Pons (tissue), 1 donor: ENCODE measurements around the gene APOL6.
A peak's percentile ranks its signal among the peaks of the same experiment; 100 is the strongest.
"Not testable (repeated sequence)": the region's sequence is repeated elsewhere in the genome, so short reads cannot be mapped to it uniquely, and the experiment has no call there.

ENCODE experiments used
- DNase-seq: peaks from one replicate; pipeline ENCODE4 v3.0.0-alpha.2; 2016; ENCODE audit warnings: low spot score

Gene APOL6

DNA sequence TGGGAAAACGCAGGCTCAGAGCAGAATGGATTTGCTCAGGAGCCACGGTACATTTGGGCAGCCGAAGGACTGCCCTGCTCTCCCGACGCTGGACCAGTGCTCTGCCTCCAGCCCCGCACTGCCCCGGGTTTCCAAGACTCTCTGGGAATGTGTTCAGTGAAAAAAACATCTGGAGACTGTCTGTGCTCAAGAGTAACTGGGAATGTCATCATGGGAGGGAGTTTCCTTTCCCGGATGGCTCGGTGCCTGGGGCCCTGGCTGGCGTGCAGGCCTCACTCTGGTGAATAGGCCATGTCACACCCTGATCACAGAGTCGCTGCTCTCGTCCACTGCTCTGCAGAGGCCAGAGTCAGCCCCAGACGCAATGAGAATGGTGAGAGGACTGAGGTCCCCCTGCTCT is 9.8 kb upstream of the APOL6 start:
- peak; percentile 50 for DNase-seq

DNA sequence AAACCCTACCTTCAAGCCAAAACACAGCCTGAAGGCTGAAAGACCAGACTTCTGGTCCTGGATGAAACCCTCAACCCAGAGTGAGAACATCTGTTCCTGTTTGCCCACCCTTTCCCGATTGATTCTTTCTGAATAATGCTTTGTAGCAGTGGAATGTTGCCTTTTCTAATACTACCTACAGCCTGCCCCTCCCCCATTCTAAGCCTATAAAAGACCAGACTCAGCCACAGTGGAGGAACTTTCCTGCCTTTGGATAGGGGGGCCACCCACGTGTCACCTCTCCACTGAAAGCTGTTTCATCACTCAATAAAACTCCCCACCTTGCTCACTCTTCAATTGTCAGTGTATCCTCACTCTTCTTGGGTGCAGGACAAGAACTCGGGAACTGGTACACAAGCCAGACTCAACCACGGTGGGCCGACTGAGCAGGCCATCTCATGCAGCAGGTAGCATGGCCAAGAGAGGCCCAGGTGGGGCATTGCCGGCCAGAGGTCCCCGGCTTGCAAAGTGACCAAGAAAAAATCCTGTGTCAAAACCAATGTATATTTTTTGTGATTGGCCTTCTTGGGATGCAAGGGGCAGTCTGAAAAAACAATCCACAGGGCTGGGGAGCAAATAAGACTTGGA is 6.6 kb upstream of the APOL6 start:
- DNase-seq, result no peak

DNA sequence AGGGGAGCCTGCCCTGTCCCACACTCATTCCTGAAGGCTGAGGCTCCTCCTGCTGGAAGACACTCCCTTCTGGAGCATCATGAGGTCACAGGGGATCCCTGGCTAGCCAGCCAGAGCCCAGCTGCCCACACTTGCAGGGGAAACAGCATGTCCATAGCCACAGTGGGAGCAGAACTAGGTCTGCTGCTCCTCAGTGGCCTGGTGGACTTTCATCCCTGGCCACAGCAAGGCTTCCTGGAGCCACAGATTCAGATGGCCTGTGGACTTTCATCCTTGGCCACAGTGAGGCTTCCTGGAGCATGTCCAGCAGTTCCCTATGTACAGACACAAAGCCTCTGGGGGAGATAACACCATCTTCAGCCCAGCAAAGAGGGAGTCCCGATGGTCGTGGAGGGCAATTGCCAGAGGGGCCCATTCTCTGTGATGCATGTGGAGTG is 5.9 kb upstream of the APOL6 start:
- DNase-seq, result no peak

DNA sequence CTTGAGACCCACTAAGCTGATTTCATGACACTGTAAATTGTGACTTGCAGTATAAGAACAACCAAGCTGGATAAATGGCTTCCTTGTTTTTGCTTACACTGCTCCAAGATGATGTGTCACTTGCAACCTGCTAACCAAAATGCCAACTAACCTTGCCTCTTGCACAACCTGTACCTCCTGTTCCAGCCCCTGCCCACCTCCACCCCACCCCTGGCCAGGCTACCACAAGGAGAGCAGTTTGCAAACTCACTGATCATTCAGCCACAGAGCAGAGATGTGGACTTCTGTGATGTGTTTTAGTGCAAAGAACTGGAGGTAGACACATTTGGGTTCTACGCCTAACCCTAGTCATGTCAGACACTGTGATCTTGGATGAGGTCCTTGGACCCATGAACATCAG is 4.3 kb upstream of the APOL6 start:
- no peak for DNase-seq

DNA sequence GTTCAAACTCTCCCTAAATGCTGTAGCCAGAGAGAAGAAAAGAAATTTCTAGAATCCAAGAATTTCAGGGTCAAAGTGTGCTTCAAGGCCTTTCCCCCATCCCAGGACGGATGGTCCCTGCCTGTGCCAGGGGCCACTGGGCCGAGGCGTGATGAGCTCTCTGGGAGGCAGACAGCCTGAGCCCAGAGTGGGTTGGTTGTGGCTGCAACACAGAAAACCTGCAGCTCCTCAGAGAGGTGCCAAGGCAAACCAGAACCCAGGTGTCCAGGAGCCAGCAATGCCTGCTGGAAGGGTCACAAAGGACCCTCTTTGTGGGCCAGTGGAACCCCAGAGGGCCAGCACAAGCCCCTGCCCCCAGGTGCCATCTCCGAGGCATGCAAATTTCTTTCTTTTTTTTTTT is 2.6 kb upstream of the APOL6 start:
- DNase-seq, result no peak

DNA sequence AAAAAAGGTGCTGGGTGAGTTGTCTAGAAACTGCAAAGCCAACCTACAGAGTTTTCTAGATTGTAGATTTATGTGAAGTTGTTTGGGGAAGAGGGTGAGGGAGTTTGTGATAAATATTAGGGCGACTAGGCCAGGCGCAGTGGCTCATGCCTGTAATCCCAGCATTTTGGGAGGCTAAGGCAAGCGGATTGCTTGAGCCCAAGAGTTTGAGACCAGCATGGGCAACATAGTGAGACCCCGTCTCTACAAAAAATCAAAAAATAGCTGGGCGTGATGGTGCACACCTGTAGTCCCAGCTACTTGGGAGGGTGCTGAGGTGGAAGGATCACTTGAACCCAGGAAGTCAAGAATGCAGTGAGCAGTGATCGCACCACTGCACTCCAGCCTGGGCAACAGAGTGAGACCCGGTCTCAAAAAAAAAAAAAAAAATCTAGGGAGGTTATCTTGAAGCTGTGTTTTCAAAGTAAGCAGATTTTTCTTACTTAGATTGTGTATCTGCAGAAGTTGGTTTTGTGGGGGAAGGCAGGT is 844 bp downstream of the APOL6 start:
- DNase-seq, result no peak

DNA sequence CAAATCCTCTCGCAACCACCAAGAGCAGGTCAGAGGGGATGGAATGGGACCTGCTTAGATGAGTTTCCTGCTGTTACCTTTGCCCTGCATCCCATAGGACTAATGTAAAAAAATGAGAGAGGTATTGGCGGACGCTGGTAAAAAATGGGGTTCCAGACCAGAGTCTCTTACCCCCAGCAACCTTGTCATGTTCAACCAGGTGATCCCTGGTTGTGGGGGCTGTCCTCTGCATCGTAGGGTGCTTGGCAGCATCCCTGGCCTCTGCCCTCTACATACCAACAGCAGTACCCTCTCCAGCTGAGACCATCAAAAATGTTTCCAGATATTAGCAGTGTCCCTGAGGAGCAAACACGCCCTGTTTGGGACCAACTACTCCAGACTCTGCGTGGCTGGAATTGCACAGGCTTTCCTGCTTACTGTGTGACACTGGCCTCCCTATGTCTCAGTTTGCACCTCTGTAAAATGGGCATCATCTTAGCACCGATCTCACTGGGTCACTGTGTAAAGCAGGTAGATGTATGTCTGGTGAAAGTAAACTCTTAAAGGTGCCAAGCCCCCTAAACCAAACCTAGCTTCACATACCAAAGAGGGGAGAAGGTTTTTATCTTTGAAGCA is 1.5 kb downstream of the APOL6 start:
- DNase-seq, result no peak

DNA sequence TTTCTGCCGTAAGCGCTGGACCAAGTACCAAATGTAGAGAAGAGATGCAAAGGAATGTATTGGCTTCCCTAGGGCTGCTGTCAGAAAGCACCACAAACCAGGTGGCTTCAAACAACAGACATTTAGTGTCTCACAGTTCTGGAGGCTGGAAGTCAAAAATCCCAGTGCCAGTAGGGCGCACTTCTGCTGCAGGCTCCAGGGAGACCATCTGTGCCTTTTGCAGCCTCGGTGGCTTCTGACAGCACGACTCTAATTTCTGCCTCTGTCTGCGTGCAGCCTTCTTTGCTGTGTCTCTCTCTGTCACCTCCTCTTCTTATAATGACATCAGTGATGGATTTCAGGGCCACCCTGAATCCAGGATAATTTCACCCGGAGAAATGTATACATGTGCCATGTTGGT is 2.8 kb downstream of the APOL6 start:
- DNase-seq, result no peak

DNA sequence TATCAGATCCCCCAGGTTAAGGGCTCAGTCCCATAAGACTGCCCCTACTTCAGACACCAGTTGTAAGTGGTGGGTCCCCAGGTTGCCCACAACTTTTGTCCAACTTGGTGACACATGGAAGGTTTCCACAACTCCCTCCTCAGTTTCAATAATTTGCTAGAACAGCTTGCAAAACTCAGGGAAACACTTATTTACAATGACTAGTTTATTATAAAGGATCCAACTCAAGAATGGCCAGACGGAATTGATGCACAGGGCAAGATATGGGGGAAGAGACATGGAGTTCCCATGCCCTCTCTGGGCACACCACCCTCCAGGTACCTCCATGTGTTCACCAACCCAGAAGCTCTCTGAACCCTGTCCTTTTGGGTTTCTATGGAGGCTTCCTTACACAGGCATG is 5.6 kb downstream of the APOL6 start:
- no peak for DNase-seq

DNA sequence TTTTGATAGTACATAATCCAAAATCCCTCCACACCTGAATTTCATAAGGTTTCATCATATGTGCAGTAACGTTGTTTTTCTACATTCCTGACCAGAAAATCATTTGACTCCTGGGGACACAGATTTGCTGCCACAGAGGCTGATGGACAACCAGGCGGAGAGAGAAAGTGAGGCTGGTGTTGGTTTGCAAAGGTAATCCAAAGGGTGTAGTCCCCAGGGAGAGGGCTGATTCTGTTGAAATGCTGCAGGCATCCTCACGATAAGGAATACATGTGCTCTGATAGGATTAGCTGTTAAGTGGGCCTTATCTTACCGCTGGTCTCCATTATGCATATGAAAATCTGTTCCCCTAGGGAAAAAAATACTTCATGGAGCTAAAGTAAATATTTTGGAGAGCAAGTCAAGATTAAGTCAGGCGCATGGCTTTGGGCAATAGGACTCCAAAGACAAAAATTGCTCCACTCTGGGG is 8.1 kb downstream of the APOL6 start:
- no peak for DNase-seq

DNA sequence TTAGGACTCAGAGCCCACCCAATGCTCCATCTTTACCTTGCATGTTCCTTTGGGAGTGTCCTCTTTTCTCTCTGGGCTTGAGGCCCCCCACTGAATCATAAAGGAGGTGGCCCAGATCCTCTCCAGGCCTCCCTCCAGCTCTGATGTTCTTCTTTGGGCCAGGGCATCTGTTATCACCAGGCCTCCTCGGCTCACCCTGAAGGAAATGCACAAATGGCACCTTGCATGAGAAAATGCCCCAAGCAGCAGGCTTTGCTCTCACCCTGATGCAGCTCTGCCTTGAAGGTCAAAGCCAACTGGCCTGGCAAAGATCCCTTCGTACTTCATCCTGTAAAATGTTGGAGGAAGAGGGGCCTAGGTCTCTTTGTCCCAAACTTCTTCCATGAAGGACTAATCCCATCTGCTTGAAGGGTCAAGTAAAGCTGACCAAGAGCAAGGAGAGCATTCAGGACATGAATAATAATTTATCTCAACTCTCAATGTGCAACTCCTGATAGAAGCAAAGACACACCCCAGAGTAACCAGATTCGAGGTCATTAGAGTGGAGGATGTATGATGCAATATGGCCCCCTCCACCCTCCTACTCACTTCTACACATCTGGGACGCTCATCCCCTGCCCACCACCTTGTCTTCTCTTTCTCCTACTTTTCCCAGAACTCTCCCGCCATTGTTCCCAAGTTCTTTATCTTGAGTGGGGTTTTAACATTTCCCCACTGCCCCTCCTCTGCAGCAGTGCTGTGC is 9.5 kb downstream of the APOL6 start:
- DNase-seq, result no peak

DNA sequence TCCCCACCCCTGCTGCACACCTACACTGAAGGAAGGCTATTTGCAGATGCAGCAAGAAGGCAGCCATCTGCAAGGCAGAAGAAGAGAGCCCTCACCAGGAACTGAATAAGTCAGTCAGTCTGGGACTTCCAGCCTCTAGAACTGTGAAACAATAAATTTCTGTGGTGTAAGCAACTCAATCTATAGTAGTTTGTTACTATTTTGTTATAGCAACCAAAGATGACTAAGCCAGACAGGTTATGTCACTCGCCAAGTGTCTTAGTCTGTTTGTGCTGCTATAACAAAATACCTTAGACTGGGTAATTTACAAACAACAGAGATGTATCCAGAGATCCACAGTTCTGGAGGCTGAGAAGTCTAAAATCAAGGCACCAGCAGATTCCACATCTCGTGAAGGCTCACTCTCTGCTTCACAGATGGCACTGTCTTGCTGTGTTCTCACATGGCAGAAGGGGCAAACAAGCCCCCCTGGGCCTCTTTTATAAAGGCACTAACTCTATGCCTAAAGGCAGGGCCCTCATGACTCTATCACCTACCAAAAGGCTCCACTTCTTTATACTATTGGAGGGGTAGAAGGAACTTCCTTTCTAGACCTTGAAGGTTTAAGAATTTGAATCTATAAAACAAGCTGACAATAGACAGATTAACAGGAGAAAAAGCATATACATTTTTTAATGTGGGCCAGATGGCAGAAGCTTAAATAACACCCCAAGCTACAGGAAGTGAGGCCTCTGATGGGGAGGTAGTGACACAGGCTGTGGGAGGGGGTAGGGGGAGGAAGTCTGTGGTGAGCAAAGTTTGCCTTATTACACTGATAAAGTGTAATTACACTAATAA is 12.3 kb downstream of the APOL6 start:
- DNase-seq, result no peak

DNA sequence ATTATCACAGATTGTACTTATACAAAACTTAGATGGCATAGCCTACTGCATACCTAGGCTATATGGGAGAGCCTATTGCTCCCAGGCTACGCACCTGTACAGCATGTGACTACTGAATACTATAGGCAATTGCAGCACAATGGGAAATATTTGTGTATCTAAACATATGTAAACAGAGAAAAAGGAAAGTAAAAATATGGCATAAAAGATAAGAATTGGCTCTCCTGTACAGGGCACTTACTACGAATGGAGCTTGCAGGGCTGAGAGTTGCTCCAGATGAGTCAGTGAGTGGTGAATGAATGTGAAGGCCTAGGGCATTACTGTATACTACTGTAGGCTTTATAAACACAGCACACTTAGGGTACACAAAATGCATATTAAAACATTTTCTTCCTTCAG is 13.2 kb downstream of the APOL6 start:
- DNase-seq, result no peak

DNA sequence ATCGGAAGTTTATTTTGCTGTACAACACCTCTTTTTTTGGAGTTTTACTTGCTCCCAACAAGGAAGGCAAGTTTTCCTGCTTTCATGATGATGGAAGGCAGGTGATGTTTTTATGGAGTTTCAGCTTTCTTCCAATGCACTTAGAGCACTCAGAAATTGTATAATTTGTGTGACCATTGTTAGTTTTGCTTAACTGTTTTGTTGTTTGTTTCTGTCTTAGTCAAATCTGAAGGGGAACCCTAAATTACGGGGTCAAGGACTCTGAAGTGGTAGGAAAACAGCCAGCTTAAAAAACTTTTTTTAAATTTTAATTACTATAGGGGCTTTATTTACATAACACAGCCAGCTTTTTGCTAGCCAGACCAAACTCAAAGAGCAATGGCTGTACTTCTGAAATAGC is 14.7 kb downstream of the APOL6 start:
- no peak for DNase-seq

DNA sequence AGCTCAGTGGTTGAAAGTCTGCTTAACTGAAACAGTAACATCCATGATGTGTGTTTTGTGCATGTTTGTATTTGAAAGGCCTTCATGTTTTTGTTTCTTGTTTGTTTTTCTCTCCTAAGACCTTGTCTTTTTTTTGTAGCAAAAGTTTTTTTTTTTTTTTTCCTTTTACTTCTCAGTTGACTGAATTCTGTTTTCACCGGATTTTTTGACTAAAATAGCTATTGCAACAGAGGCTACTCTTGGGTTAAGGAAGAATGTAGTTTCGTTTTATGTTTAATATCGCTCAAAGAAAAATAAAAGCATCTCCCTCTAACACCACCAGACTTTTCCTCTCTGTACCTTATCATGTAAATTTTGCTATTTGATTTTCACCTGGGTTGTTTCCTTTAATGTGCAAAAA is 15.1 kb downstream of the APOL6 start:
- no peak for DNase-seq

DNA sequence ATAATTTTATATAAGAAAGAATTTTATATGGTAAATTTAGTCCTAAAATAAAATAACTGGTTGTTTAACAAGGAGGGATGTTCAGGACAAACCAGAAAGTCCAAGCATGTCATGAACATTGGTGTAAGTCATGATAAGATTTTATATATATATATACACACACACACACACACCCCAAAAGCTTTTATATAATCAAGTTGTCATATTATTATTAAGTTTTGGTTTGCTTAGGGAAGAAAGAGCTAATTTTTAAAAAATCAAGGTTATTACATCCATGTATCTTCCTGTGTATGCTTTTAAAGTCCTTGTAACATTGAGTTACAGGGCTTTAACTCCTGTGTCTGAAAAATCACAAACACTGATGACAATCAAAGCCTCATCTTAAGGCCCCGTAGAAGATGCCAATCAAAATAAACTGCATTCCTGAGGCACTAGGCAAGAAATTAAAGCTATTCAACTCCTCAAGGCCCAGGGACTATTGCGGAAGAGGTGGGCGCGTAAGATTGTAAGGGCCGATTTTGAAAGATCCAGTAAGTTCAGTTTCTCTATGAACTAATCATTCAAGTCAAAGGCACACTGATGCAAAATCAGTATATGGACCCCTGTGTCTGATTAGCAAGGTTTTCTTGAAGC is 16.8 kb downstream of the APOL6 start:
- DNase-seq, result no peak

DNA sequence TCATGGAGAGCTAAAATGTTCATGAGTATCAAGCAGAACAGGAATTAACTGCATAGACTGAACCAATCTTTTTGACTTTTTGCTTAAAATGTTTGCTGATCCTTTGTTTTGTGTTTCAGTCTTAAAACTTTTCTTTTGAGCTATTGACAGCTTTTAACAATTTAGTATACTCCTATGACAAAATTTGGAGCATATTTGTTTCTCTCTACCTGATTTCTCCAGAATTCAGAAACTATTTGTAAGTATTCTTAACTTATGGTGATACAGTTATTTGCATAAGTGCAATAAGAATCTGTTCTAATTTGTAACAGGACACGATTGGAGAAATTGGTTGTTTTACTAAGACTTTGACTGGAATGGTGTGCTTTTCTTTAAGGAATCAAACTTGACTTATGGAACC is 18.5 kb downstream of the APOL6 start:
- not testable (repeated sequence) for DNase-seq

DNA sequence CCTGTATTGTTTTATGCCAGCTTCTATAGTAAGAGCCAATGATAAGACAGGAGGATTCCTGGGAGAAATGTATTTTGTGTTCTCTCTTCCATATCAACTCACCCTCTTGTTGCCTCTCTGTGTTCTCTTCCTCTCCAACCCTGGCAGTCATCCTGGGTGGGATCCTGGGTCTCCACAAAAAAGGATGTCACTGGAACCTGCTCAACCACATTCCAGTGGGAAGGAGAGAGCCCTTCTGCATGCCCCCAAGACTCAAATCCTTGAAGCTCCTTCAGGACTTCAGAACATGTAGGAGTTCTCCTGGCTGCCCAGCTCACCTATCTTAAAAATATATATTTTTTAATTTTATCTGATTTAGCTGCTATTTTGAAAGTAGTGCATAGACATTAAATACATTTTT is 26.1 kb downstream of the APOL6 start:
- no peak for DNase-seq

DNA sequence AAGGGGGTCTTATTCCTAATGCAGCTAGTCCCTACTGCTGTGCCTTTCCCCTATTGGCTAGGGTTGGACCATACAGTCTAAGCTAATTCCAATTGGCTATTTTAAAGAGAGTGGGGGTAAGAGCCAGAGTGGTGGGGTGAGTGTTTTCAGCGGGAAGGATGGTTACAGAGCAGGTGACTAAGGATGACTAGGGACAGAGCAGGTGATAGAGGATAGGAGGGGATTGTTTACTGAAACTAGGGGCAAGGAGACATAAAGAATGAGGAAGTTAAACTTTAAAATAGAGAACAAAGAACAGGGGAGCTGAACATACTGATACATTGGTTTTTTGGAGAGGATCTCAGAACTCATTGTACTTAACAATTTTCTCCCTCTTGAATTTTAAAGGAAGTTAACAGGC is 27.8 kb downstream of the APOL6 start:
- not testable (repeated sequence) for DNase-seq

DNA sequence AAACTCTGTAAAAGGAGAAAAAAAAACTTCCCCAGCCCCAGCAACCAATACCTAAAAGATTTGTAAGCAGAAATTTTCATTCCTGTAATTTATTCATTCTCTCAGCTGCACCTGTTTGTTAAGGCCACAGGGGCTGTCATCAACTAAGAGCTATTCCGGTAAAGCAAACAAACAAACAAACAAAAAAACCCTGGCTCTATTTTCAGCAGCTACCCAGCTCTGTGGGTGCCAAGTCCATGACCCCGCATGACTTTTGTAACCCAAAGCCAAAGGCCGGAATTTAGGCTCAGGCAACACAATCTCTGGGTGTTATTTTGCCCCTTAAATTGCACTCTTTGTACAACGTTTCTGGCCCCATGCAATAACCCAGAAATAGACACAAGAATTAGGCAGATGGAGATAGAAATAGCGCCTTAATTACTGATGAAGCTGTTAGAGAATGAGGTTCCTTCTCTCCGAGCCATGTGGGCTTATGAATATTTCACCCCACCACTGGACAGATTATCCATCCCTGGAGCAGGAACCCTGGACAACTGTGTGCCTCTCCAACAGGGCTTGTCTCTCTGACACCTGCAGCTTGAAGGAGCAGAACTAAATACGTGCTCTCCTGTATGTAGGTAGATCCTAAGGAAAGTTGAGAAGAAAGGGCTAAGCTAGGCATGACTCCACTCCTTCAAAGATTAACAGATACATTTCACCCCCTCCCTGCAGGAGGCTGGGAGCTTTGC is 29.4 kb downstream of the APOL6 start:
- no peak for DNase-seq

DNA sequence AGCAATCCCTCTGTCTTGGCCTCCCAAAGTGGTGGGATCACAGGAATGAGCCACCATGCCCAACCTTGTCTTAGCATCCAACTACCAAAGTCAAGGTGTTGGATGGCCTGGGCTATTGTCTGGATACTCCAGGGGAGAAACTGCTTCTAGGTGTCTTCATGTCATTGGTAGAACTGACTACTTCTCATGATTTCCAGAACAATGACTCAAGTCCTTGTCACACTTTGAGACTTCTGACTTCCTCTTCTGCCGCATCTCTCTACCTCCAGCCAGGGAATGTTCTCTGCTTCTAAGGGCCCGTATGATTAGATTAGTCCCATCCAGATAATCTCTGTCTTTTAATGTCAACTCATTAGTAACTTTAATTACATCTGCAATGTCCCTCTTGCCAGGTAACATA is 30.6 kb downstream of the APOL6 start:
- no peak for DNase-seq
